ENCODE measurements around the gene NPVF. TPM values are rescaled to one million over a fixed set of nuclear protein-coding genes. Genes with fewer than 3 reads are reported as not detected.

The NPVF gene
- total RNA-seq, 1 experiment from 2014 or later, result not detected

DNA sequence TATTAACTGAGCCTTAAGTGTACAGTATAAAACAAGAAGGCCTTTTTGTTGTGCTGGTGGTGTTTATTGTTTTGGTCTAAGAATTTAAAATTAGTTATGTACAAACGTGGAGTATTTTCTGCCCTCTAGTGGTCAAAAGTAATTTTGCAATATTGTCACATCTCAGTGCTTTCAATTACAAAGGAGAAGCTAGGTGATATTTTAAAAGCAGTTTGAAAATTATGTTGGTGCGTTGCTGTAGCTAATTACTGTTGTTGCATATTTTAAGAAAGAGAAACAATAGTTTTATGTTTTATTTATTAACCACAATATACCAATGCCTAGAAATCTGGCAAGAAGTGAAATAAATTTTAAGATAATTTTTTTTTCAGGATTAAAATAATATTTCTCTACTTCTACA lies 11.4 kb downstream of the NPVF start:
- Histone ChIP-seq H3K27ac (ENCODE audit: insufficient read length, low read depth, low read length) (no peak overlapping the region), H4K5ac (ENCODE audit: insufficient read length, low read depth, low read length) (no peak overlapping the region), H3K27me3 (ENCODE audit: insufficient read depth, low read length) (no peaks in the 10 kb centered on the region), H3K18ac (ENCODE audit: insufficient read length, low read depth, low read length) (no peak overlapping the region), H2BK12ac (ENCODE audit: insufficient read length, low read depth, low read length) (no peak overlapping the region), H2BK20ac (ENCODE audit: low read depth, low read length, poor library complexity, severe bottlenecking) (no peak overlapping the region), H3K4me1 (ENCODE audit: insufficient read depth, low read length) (no peaks in the 10 kb centered on the region), H3K9me3 (ENCODE audit: control insufficient read depth, low read depth, low read length) (no peaks in the 10 kb centered on the region), H2BK120ac (ENCODE audit: low read depth, low read length, poor library complexity, severe bottlenecking) (no peak overlapping the region), H3K79me2 (ENCODE audit: insufficient read depth, low read length) (no peaks in the 10 kb centered on the region), H2BK15ac (ENCODE audit: low read depth, low read length) (no peak overlapping the region), H4K8ac (replicated peaks; ENCODE audit: insufficient read length, low read depth, low read length) (no peak overlapping the region), H4K91ac (ENCODE audit: insufficient read length, low read depth, low read length) (no peak overlapping the region), H4K20me1 (ENCODE audit: control insufficient read depth, insufficient read depth, insufficient read length) (no peaks in the 10 kb centered on the region), H2AFZ (ENCODE audit: low read length) (no peak overlapping the region), H3K23ac (ENCODE audit: insufficient read length, low read depth, low read length) (no peak overlapping the region), H3K9ac (ENCODE audit: extremely low read depth, insufficient read length, low read length) (no peak overlapping the region), H3K4me2 (ENCODE audit: insufficient read depth, insufficient read length, low read length) (no peak overlapping the region), H3T11ph (ENCODE audit: low read length) (no peak overlapping the region), H3K56ac (ENCODE audit: insufficient read length, low read depth, low read length) (no peak overlapping the region), H2BK5ac (ENCODE audit: insufficient read length, low read length) (no peak overlapping the region), H2AK5ac (ENCODE audit: insufficient read length, low read length) (no peak overlapping the region), H3K14ac (ENCODE audit: insufficient read depth, low read length) (no peak overlapping the region), H3K79me1 (ENCODE audit: insufficient read depth, low read depth, low read length, poor library complexity, severe bottlenecking) (no peaks in the 10 kb centered on the region), H3K4ac (ENCODE audit: low read depth, low read length) (no peak overlapping the region), H3K23me2 (ENCODE audit: insufficient read length, low read depth, low read length, poor library complexity, severe bottlenecking) (no peaks in the 10 kb centered on the region)
- Mint-ChIP-seq H3K27ac (no peak overlapping the region), H3K4me1 (peaks cover 3 to 4% of the 10 kb centered on the region in 2 experiments; a peak in 3 of 4 replicates), H3K4me3 (no peak overlapping the region), H3K27me3 (ENCODE audit: low read depth) (peaks cover 9% of the 10 kb centered on the region), H3K36me3 (ENCODE audit: insufficient read depth in 1 of 3, low read depth in 3 of 3) (no peaks in the 10 kb centered on the region), H3K9me3 (peaks cover 2 to 4% of the 10 kb centered on the region in 2 experiments; a peak in 1 of 5 replicates)
- no peak for DNase-seq
- TF ChIP-seq, protein P1, sequence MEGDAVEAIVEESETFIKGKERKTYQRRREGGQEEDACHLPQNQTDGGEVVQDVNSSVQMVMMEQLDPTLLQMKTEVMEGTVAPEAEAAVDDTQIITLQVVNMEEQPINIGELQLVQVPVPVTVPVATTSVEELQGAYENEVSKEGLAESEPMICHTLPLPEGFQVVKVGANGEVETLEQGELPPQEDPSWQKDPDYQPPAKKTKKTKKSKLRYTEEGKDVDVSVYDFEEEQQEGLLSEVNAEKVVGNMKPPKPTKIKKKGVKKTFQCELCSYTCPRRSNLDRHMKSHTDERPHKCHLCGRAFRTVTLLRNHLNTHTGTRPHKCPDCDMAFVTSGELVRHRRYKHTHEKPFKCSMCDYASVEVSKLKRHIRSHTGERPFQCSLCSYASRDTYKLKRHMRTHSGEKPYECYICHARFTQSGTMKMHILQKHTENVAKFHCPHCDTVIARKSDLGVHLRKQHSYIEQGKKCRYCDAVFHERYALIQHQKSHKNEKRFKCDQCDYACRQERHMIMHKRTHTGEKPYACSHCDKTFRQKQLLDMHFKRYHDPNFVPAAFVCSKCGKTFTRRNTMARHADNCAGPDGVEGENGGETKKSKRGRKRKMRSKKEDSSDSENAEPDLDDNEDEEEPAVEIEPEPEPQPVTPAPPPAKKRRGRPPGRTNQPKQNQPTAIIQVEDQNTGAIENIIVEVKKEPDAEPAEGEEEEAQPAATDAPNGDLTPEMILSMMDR (conservative IDR thresholded peaks at IDR 0.05), result peak; percentile 85
- WGBS (ENCODE audit: extremely low coverage, insufficient read length, low lambda C conversion rate), result no CpG with 5 or more reads among the region's 2 CpGs
